Activated CD8-positive, alpha-beta memory T cell treated with anti-CD3 and anti-CD28 coated beads, Interleukin-2, amount 10 ng/mL, durations not matched to agents 7 days and 5 days (primary cell): ENCODE results near the gene NDUFB3. TPM values are rescaled to one million over a fixed set of nuclear protein-coding genes. Genes with fewer than 3 reads are reported as not detected.
"Not testable (repeated sequence)": the region's sequence is repeated elsewhere in the genome, so short reads cannot be mapped to it uniquely, and the experiment has no call there.

Experiments used
- ATAC-seq: fragments of 150-1000 bp; cut with Tn5 transposase; one replicate; pipeline ENCODE4 v1.10.0; 2021; ENCODE audit warnings: moderate library complexity
- CTCF ChIA-PET: fragments of 350-600 bp; sonication (Branson Sonifier 250); formaldehyde crosslinking; loops from one replicate; lab custom pipeline; 2021; ENCODE audit warnings: antibody characterized with exemption; lab: Charles Lee
- DNase-seq: peaks from one replicate; pipeline ENCODE4 v3.0.0-alpha.2; 2020
- H3K27ac Mint-ChIP-seq: one replicate; pipeline ENCODE4 v1.8.0; 2021; ENCODE audit warnings: mild to moderate bottlenecking, mixed read lengths
- H3K27me3 Mint-ChIP-seq: one replicate; pipeline ENCODE4 v1.8.0; 2021; ENCODE audit warnings: mixed read lengths
- H3K36me3 Mint-ChIP-seq: one replicate; pipeline ENCODE4 v1.8.0; 2021; ENCODE audit warnings: mild to moderate bottlenecking, mixed read lengths
- H3K4me1 Mint-ChIP-seq: one replicate; pipeline ENCODE4 v1.8.0; 2021; ENCODE audit warnings: mixed read lengths
- H3K4me3 Mint-ChIP-seq: one replicate; pipeline ENCODE4 v1.8.0; 2021; ENCODE audit warnings: mild to moderate bottlenecking, moderate library complexity, mixed read lengths
- H3K9me3 Mint-ChIP-seq: one replicate; pipeline ENCODE4 v1.8.0; 2022; ENCODE audit warnings: low read depth, mixed read lengths
- total RNA-seq, 2 experiments: library from RNA; stranded (reverse); gene quantifications; one replicate each; pipeline ENCODE4 v1.2.3, GENCODE V29; 2021

The NDUFB3 gene
- total RNA-seq: 100 to 1,000 TPM; 116 to 141 TPM

DNA sequence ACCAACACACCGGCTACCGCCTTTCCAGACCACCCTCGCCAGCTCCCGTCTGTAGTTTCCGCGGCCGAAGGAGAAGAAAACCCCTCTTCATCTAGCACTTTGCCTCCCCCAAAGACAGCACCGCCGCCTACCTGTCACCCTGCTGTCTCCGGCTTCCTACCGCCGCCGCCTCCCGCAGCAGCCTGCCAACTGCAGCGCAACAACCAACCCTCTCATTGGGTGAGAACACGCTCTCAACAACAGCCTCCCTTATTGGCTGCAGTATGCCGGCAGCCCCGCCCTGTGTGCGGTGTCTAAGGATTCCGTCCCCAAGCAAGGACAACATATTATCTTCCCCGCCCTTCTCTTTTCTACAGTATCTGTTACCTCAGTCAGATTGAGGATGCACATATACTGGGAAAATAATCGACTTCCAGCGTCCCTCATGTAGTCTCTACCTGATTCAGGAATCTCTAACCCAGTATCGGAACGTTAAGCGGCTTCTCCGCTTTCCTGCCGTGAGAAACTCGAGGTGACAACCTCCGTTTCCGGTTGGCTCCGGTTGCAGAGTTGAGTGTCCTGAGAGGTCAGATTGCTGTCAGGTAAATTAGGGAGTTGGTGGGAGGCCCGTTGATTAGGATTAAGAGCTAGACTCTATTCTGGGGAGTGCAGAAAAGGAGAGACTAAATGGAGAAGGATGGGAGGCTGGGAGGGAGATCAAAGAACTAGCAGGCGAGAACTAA is at the start of gene NDUFB3, which contains the start of gene HYCC2:
Gene NDUFB3, plus strand, starts transcription at position 523 of the 722 bp plus-strand sequence. CDS start 6,882 bp downstream, outside the sequence.
Gene HYCC2, minus strand, starts transcription at position 193 of the 722 bp plus-strand sequence. CDS start 47,662 bp downstream, outside the sequence.
- DNase-seq (peak; percentile 97), ATAC-seq (peak; percentile 98)
- peak within 1 kb of the TSS; percentile 91 for H3K4me3 Mint-ChIP-seq
- H3K27me3 Mint-ChIP-seq: no peaks in the 10 kb centered on the region
- H3K4me1 Mint-ChIP-seq: peaks cover 55% of the 10 kb centered on the region
- CTCF ChIA-PET: interaction anchor here (1.0 to 9.7 kb wide), 10 partner anchors 11 to 365 kb away, joined by 3 to 110 read pairs (median 11); partner anchors contain the start of genes CFLAR and ORC2
- H3K9me3 Mint-ChIP-seq: no peaks in the 10 kb centered on the region
- H3K27ac Mint-ChIP-seq: peak within 1 kb of the TSS; percentile 88
- H3K36me3 Mint-ChIP-seq: peaks cover 6% of the 10 kb centered on the region

DNA sequence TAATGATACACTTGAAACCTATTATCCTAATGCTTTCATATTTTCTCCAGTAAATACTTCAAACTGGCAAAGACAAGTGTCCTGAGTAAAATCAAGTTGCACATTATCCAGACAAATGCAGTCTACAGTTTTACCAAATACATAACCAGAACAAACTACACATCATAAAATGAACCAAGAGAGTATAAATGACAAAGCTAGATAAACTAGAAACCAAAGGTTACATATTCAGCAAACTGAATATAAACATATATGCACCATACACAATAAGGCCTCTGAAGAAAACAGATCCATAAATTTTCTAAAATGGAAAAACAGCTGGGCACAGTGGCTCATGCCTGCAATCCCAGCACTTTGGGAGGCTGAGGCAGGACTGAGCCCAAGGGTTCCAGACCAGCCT is 47.3 kb upstream of the NDUFB3 start:
- ATAC-seq (no peak), DNase-seq (no peak)
- H3K27me3 Mint-ChIP-seq: no peaks in the 10 kb centered on the region
- H3K36me3 Mint-ChIP-seq: peaks cover 44% of the 10 kb centered on the region
- no peak overlapping the region for H3K27ac Mint-ChIP-seq
- CTCF ChIA-PET: no interaction called here
- H3K4me3 Mint-ChIP-seq: no peak overlapping the region
- H3K4me1 Mint-ChIP-seq: peaks cover 27% of the 10 kb centered on the region
- no peaks in the 10 kb centered on the region for H3K9me3 Mint-ChIP-seq

DNA sequence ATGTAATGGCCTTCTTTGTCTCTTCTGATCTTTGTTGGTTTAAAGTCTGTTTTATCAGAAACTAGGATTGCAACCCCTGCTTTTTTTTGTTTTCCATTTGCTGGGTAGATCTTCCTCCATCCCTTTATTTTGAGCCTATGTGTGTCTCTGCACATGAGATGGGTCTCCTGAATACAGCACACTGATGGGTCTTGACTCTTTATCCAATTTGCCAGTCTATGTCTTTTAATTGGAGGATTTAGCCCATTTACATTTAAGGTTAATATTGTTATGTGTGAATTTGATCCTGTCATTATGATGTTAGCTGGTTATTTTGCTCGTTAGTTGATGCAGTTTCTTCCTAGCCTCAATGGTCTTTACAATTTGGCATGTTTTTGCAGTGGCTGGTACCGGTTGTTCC is 37.4 kb upstream of the NDUFB3 start:
- DNase-seq, H3K4me1 Mint-ChIP-seq, H3K27ac Mint-ChIP-seq, H3K9me3 Mint-ChIP-seq, ATAC-seq, CTCF ChIA-PET, H3K4me3 Mint-ChIP-seq, H3K27me3 Mint-ChIP-seq: not testable (repeated sequence)
- H3K36me3 Mint-ChIP-seq: peaks cover 35% of the 10 kb centered on the region

DNA sequence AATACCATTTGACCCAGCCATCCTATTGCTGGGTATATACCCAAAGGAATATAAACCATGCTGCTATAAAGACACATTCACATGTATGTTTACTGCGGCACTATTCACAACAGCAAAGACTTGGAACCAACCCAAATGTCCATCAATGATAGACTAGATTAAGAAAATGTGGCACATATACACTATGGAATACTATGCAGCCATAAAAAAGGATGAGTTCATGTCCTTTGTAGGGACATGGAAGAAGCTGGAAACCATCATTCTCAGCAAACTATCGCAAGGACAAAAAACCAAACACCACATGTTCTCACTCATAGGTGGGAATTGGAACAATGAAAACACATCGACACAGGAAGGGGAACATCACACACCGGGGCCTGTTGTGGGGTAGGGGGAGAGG is 33.4 kb upstream of the NDUFB3 start:
- peaks cover 43% of the 10 kb centered on the region for H3K36me3 Mint-ChIP-seq
- H3K9me3 Mint-ChIP-seq, ATAC-seq, CTCF ChIA-PET, H3K4me1 Mint-ChIP-seq, H3K27me3 Mint-ChIP-seq, H3K27ac Mint-ChIP-seq, DNase-seq, H3K4me3 Mint-ChIP-seq: not testable (repeated sequence)

DNA sequence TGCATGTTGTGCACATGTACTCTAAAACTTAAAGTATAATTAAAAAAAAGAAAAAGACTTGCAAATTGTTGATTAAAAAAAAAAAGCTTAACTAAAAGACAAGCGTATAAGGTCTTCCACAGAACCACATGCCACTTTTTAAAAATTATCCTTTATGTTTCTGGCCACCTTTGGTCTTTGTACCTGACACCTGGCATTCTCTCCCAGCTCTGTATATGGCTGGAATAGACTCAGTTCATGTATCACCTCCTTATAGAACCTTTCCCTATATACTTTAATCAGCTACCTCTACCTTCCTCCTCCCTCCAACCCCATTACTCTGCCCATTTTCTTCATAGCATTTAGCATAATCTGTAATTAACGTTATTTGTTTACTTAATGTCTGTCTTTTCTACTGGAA is 32.9 kb upstream of the NDUFB3 start:
- ATAC-seq (no peak), DNase-seq (no peak)
- H3K4me3 Mint-ChIP-seq: no peak overlapping the region
- H3K9me3 Mint-ChIP-seq: no peaks in the 10 kb centered on the region
- CTCF ChIA-PET: no interaction called here
- no peaks in the 10 kb centered on the region for H3K4me1 Mint-ChIP-seq
- no peak overlapping the region for H3K27ac Mint-ChIP-seq
- peaks cover 44% of the 10 kb centered on the region for H3K36me3 Mint-ChIP-seq
- H3K27me3 Mint-ChIP-seq: no peaks in the 10 kb centered on the region

DNA sequence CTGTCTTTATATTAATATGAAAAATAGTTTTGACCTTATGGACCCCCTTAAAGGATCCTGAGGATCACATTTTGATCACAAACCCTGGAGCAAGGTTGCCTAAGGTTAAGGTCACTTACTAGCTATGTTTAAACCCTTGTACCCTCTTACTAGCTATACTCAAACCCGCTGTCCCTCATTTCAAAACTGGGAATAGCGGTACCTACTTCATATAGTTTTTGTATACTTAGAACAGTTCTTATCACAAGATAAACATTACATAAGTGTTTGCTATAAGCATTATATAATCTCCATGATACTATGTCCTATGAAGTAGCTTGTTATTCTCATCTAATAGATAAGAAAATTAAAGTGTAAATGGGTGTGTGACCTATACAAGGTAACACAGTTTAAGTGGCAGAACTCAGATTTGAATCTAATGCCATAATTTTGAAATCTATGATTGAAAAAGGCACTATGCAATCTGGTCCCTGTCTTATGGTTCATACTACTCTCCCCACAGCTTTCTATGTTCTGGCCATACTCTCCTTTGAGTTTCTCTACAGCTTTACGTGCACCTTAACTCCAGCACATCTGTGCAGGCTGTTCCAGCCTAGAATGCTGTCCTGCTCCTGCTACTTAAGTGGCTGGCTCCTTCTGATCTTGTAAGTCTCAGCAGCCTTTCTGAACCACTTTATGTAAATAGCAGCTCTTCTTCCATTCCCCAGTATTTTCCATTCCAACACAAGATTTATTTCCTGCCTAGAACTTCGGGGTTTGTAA is 30.8 kb upstream of the NDUFB3 start:
- CTCF ChIA-PET: interaction anchor here (0.7 to 1.2 kb wide), 3 partner anchors 9 to 140 kb away, joined by 3 to 4 read pairs (median 3); no protein-coding TSS in a partner anchor
- Mint-ChIP-seq H3K27me3 (no peaks in the 10 kb centered on the region), H3K4me1 (no peaks in the 10 kb centered on the region), H3K36me3 (peaks cover 49% of the 10 kb centered on the region), H3K27ac (no peak overlapping the region), H3K4me3 (no peak overlapping the region), H3K9me3 (no peaks in the 10 kb centered on the region)
- ATAC-seq (no peak), DNase-seq (no peak)

DNA sequence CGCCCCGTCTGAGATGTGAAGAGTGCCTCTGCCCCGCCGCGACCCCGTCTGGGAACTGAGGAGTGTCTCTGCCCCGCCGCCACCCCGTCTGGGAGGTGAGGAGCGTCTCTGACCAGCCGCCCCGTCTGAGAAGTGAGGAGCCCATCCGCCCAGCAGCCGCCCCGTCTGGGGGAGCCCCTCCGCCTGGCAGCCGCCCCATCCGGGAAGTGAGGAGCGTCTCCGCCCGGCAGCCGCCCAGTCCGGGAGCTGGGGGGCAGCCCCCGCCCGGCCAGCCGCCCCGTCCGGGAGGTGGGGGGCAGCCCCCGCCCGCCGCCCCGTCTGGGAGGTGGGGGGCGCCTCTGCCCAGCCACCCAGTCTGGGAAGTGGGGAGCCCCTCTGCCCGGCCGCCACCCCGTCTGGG is 29.4 kb upstream of the NDUFB3 start:
- peaks cover 55% of the 10 kb centered on the region for H3K36me3 Mint-ChIP-seq
- H3K4me1 Mint-ChIP-seq, H3K9me3 Mint-ChIP-seq, ATAC-seq, DNase-seq, H3K4me3 Mint-ChIP-seq, H3K27me3 Mint-ChIP-seq, CTCF ChIA-PET, H3K27ac Mint-ChIP-seq: not testable (repeated sequence)

DNA sequence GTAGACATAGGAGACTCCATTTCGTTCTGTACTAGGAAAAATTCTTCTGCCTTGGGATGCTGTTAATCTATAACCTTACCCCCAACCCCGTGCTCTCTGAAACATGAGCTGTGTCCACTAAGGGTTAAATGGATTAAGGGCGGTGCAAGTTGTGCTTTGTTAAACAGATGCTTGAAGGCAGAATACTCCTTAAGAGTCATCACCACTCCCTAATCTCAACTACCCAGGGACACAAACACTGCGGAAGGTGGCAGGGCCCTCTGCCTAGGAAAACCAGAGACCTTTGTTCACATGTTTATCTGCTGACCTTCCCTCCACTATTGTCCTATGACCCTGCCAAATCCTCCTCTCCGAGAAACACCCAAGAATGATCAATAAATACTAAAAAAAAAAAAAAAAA is 28.8 kb upstream of the NDUFB3 start:
- ATAC-seq, H3K27ac Mint-ChIP-seq, CTCF ChIA-PET, H3K27me3 Mint-ChIP-seq, DNase-seq, H3K4me1 Mint-ChIP-seq, H3K9me3 Mint-ChIP-seq, H3K4me3 Mint-ChIP-seq: not testable (repeated sequence)
- H3K36me3 Mint-ChIP-seq: peaks cover 58% of the 10 kb centered on the region

DNA sequence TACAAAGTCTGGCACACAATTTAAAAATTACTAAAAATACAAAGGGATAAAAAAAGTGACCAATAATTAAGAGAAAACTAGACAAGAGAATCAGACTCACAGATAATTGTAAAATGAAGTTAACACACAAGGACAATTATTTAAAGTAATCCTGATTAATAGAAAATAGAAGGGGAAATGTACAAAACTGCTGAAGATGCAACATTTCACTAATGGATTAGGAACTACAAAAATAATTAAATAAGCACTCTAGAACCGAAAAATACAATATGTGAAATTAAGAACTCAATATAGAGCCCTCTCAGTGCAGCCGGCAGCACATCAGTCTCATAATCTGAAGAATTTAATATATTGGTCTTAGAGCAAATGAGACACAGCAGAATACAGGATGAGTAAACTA is 24.9 kb upstream of the NDUFB3 start:
- CTCF ChIA-PET: no interaction called here
- Mint-ChIP-seq H3K27me3 (no peaks in the 10 kb centered on the region), H3K9me3 (peaks cover 2% of the 10 kb centered on the region), H3K4me1 (no peaks in the 10 kb centered on the region), H3K4me3 (no peak overlapping the region), H3K27ac (no peak overlapping the region), H3K36me3 (peaks cover 53% of the 10 kb centered on the region)
- ATAC-seq (no peak), DNase-seq (no peak)

DNA sequence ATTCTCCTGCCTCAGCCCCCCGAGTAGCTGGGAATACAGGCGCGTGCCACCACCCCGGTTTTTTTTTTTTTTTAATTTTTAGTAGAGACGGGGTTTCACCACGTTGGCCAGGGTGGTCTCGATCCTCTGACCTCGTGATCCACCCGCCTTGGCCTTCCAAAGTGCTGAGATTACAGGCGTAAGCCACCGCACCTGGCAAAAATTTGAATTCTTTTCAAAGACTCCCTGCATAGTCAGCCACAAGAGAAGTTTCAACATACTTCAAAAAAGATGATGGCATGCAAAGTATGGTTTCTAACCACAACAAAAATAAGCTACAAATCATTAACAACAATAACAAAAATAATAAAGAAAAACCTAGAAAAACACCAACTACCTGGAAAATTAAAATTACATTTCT is 22.3 kb upstream of the NDUFB3 start:
- H3K27me3 Mint-ChIP-seq: no peaks in the 10 kb centered on the region
- ATAC-seq: no peak
- CTCF ChIA-PET: interaction anchor here (0.7 to 0.9 kb wide), 2 partner anchors 8 to 52 kb away, joined by 3 read pairs; no protein-coding TSS in a partner anchor
- H3K27ac Mint-ChIP-seq: no peak overlapping the region
- DNase-seq: no peak
- peaks cover 2% of the 10 kb centered on the region for H3K9me3 Mint-ChIP-seq
- H3K4me1 Mint-ChIP-seq: peaks cover 6% of the 10 kb centered on the region
- H3K36me3 Mint-ChIP-seq: peaks cover 48% of the 10 kb centered on the region
- no peak overlapping the region for H3K4me3 Mint-ChIP-seq

DNA sequence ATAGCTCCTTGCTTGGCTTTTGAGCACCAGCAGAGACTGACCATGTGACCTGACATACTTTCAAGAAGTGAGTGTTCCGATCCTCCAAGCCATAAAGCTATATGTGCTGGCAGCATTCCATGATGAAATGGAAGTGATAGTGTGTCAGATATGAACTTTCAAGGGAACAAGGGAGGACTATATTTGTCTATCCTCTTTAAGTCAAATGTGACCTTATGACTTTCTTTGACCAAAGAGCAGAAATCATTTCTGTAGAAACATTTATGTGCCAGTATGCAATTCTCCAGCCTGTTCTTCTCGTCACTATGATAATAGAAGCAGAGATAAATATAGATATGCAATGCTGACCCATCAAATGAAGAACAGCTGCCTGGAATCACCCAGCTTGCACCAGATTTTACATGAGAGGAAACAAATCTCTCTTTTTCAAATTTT is 14.7 kb upstream of the NDUFB3 start:
- Mint-ChIP-seq H3K9me3 (no peaks in the 10 kb centered on the region), H3K4me1 (peaks cover 13% of the 10 kb centered on the region), H3K4me3 (no peak overlapping the region), H3K27ac (no peak overlapping the region), H3K27me3 (no peaks in the 10 kb centered on the region), H3K36me3 (peaks cover 26% of the 10 kb centered on the region)
- no peak for ATAC-seq
- DNase-seq: no peak
- CTCF ChIA-PET: interaction anchor here (2.0 to 2.5 kb wide), 2 partner anchors 12 to 152 kb away, joined by 6 to 9 read pairs; no protein-coding TSS in a partner anchor

DNA sequence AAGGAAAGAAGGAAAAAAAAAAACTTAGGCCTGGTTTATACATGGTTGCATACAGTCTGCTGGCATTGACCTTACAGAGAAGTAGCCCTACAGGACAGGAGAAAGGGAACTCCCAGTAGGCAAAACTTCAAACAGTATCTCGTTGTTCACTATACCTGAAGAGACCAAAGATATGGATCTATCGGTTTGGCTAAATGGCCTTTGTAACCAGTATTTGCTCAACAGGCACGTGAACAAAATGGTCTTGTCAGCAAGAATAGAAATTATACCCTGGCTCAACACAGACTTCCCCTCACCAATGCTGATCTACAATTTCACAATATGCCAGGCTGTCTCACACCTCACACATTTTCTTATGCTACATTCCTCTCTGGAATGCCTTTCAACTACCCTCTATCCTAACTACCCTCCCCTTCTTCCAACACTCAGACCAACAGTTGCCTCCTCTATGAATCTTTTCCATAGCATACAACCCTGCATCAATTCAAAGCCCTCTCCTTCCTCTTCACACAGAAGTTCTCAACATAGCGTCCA is 14.0 kb upstream of the NDUFB3 start:
- CTCF ChIA-PET: interaction anchor here (2.0 to 2.5 kb wide), 2 partner anchors 11 to 152 kb away, joined by 6 to 9 read pairs; no protein-coding TSS in a partner anchor
- H3K4me3 Mint-ChIP-seq: no peak overlapping the region
- H3K27ac Mint-ChIP-seq: no peak overlapping the region
- no peaks in the 10 kb centered on the region for H3K9me3 Mint-ChIP-seq
- no peaks in the 10 kb centered on the region for H3K27me3 Mint-ChIP-seq
- H3K4me1 Mint-ChIP-seq: peaks cover 8% of the 10 kb centered on the region
- ATAC-seq: no peak
- H3K36me3 Mint-ChIP-seq: peaks cover 23% of the 10 kb centered on the region
- no peak for DNase-seq

DNA sequence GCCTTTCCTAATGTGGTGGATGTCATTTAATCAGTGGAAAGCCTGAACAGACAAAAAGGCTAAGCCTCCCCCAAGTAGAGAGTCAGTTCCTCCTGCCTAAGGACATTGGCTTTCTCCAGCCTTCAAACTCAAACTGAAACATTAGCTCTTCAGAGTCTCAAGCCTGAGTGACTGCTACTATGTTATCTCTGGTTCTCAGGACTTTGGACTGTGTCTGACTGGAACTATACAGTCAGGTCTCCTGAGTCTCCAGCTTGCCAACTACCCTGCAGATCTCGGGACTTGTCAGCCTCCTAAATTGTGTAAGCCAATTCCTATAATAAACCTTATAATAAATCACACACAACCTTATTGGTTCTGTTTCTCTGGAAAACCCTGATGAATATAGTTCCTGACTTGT is 12.9 kb upstream of the NDUFB3 start:
- Mint-ChIP-seq H3K4me3 (no peak overlapping the region), H3K9me3 (no peaks in the 10 kb centered on the region), H3K27ac (no peak overlapping the region), H3K27me3 (no peaks in the 10 kb centered on the region), H3K36me3 (peaks cover 27% of the 10 kb centered on the region), H3K4me1 (peaks cover 18% of the 10 kb centered on the region)
- CTCF ChIA-PET: interaction anchor here (1.4 kb wide), 1 partner anchor 10 kb away, joined by 9 read pairs; no protein-coding TSS in a partner anchor
- no peak for DNase-seq
- no peak for ATAC-seq
